Fibroblast of skin of abdomen (primary cell): ENCODE measurements around the gene C19orf81.

Experiments used
- DNase-seq: peaks from one replicate; pipeline ENCODE4 v3.0.0-alpha.2; 2013

The C19orf81 gene

DNA sequence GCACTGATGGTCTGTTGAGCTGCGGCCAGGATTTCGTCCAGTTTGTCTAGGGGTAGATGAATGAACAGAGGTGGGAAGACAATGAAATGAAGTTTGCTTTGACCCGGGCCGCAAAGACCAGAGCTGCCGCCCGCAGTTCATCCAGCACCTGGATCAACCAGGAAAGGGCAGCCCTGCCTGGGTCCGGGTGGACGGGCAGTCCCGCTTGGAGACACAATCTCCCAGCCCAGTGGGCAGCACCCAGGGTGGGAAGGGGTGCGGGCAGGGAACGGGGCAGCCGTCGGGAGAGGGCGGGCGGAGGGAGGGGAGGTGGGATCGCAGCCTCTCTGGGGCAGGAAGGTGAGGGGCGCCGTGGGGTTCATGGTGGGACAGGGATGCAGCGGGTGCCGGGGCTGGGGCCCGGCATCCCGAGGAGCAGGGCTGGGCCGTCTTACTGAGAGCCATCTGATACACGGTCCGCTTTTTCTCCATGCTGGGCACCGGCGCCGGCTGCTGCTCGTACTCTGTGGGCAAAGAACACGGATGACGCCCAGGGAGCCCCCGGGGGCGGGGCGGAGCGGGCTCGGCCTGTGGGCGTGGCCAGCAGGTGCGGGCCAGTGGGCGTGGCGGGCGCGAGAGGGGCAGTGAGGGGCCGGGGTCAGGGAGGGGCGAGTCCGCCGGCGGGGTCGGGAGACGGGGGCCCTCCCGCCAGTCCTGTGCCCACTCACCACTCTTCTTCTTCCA lies 37.2 kb downstream of the C19orf81 start:
- DNase-seq = no peak

DNA sequence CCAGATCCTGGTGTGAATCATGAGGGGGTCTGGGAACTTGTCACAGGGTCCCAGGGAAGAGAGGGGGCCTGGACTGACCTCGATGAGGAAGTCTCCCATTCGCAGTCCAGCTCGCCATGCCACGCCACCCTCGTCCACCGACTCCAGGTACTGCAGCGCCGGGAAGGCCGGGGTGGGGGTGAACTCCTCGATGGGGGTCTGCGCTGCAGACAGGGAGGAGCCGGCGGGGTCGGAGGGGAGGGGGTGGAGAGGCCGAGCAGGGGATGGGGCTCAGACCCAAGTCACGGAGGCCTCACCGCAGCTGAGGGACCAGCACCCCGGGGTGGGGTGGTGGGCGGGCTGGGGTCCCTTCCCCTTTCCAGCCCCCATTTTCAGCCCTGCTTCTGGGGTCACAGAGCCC lies 39.5 kb downstream of the C19orf81 start:
- no peak for DNase-seq

DNA sequence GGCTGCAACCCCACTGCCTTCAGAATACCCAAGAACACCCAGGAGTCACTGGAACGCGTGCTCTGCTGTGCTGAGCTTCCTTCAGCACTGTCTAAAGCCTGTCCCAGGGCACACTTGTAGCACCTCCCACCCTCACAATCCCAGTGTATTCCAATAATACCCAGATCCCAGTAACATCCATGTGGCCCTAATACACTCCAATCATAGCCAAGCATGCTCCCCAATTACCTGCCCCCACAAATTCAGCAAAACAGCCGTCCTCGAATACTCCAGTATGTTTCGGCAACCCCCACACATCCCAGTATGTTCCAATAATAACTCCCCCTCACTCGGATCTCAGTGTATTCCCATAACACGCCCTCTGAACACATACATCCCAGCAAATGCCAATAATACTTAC lies 41.2 kb downstream of the C19orf81 start:
- no peak for DNase-seq

DNA sequence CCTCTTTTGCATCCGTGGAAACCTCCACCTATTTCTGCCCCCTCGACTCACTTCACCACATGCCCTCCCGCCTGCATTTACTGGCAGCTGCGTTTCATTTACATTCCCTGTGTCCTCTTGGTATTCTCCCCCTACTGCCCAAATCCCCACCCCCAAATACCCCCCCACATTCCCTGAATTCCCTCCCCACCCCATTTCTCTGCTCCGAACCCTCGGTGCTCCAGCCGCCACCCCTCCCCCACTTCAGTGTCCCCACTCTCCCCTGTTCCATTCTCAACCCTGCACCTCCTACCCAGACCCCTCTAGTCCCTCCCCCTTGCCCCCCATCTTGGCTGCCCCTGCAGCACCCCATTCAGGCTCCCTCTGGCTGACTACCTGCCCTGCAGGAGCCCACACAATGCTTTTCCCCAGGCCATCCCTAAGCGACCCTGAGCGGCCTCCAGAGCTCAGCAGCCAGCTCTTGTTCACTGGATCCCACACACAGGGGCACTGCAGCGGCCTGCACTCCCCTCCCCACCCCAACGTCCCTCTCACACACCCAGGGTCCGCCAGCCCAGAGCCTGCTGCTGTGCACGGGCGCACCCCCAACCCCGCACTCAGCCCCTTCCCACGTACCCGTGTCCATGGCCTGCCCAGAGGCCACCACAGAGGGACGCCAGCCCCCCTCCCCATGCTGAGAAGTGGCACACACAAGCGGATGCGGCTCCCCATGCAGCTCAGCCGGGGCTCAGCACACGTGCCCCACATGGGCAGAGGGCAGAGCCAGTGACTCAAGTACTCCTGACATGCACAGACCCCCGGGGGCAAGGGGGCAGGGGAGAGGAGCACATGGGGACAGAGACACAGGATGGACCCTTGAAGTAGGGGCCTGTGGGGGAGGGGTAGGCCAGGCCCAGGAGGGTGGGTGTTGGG lies 44.1 kb downstream of the C19orf81 start:
- DNase-seq = no peak

DNA sequence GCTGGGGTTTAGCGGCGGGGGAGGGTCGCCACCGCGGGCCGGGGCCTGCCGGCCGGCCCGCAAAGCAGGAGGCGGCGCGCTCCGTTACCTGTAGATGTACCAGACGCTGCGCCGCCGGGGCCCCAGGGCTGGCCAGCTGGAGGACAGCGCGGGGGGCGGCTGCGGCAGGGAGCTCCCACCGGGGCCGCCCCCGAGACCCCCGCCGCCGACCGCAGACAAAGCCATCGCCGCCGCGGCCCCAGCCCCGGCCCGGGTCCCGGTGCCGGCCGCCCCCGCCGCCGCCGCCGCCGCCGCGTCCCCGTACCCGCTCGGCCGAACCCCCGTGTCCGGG lies 45.5 kb downstream of the C19orf81 start:
- no peak for DNase-seq

DNA sequence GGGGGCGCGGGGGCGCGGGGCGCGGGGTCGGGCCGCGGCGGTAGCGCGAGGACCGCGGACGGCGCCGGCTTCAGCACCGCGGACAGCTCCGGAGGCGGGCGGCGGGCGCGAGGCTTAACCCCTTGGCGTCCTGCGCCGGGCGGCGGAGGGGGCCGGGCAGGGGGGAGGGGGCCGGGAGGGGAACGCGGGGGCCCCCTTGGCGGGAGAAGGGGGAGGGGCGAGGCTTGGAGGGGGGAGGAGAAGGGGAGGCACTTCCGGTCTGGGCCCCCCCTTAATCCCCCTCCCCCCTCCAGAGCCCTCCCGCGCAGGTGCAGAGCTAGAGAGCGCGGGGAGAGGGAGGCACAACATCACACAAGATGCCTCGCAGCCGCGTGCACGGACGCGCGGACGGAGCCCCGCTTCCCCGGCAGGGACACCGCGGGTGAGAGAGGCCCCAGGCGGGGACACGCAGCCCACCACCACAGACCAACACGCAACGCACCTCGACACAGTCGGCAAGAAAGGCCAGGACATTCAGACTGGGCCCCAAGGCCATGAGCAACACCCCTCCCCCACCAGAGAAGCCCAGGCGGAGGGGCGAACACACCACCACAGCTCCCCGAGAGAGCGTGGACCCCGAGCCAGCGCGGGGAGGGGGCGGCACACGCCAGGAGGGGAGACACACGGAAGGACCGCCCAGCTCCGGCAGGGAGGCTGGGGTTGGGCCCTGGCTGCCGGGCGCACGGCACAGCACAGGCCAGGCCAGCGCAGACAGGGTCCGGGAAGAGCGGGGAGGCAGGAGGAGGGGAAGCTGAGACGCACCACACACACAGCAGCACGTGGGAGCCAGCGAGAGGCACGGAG lies 46.2 kb downstream of the C19orf81 start:
- DNase-seq = peak; percentile 18

DNA sequence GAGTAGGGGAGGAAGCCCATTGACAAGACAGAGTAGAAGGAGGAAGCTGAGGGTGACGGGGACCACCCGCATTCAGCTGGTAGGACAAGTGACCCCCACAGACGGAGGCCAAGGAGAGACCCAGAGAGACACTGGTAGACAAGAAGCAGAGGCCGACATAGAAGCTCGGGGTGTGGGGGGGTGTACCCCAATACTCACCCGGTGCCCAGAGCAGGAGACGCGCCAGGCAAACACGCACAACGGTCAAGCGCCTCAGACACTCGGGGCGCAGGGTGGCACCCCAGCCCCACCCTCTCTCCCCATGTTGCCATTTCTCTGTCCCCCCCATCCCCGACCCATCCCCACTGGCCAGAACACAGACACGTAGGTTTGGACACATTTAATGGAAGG lies 46.8 kb downstream of the C19orf81 start:
- no peak for DNase-seq

DNA sequence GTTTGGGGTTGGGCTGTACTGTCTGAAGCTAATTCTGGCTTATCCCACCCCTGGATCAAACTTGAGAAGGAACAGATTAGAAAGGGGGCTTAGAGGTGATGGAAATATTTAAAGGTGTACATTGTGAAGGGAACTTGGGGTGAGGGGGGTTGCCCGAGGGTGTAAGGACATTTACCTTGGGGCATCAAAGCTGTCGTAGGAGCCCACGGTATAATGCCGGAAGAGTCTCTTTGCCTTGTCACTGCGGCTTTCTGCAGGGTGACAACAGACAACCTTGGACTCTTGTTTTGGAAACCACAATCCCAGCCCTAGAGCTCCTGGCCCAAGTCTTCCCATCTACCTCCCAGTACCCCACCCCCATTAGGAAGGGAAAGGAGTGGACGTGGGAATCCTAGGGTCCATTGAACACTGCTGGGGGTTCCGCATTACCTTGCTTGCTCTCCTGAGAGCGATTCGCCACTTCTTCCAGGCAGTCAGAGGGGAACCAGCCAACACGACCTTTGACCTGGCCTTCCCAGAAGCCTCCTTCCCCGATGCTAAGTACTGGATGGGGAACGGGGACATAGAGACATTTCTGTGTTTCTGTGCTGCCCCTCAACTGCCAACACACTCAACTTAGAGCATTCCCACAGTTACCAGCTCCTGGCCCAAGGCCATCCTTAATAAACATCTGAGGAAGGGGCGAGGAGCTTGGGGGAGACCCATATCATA lies 48.3 kb downstream of the C19orf81 start:
- DNase-seq = no peak

DNA sequence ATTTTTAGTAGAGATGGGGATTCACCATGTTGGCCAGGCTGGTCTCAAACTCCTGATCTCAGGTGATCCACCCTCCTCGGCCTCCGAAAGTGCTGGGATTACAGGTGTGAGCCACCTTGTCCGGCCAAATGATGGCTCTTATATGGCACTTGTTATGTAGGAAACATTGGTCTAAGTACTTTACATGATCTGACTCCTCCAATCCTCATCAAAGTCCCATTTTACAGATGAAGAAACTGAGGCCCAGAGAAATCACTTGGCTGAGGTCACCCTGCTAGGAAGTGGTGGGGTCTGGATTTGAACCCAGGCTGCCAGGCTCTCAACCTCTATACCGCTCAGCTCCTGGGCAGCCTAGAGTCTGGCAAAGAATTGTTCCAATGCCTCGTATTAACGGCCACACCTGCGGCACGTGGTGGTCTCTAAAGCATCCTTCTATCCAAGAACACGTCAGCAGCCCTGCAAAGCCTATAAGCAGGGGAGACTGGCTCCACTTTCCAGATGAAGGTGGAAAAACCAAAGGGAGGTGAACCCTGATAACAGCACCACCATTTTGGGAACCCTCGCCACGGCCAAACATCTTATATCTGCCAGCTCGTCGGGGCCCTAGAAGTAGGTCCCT lies 52.2 kb downstream of the C19orf81 start:
- no peak for DNase-seq

DNA sequence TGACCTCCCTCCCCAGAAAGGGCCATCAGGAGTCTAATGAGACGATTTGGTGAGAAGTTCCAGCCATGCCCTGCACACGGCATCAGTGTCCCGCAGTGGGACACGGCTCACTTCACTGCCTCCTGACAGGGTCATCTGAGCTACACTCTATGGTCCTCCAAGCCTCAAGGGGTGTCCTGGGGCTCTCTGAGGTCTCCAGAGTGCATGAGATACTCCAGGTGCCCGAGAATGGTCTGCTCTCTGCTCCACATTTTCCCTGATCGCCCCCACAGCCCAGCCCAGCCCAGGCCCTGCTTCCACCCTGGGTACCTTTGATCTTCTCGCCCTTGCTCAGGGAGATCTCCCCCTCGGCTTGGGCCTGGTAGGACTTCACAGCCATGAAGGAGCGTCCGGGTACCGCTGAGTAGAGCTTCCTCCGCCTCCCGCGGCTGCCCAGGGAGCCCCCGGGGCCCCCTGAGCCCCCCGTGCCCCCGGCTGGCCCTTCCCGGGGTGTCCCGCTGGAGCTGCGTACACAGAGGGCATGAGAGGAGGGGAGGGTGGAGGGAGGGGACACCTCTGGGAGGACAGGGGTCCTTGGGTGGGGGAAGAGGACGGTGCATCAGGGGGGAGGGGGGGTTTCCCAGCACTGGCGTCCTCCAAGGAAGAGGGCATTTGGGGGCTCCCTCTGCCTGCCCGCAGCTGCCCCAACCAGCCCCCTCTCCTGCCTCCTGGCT lies 53.1 kb downstream of the C19orf81 start:
- no peak for DNase-seq

DNA sequence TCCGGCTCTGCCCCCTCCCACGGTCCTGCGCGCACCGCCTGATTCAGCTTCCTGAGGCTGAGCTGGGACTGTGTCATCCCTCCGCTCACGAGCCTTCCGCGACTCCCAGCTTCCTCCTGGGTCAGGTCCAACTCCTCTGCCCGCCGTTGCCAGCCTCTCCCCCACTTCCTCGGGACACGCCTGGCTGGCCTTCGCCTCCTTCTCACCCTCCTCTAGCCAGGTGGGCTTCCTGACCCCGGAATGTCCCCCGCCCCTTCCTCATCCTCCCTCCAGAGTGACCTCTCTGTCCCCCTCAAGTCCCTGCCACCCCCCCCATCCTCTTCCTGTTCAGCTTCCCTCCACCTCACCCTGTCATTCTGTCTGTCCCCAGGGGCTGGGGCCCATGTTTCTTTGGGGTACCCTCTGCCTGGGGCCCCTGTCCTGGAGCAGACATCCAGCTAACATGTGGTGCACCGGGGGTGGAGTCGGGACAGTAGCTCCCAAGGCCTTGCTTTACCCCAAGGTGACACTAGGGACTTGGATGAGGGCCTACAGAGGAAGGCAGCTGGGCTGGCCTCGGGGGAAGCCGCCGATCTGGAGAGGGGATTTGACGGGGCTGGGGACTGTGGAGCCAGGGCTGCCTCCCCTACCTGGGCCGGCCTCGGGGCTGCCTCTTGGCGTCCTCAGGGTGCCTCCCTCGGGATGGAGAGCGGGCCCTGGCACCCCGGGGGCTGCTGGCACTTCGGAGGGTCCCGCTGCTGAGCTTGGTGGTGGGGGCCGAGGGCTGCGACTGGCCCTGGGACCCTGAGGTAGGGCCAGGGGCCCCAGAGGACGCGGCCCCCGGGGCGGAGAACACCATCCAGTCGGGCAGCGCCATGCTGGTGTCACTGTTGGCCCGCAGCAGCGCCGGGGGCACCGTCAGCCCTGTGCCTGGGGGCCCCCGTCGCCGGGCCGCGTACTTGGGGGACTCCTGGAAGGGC lies 53.9 kb downstream of the C19orf81 start:
- no peak for DNase-seq

DNA sequence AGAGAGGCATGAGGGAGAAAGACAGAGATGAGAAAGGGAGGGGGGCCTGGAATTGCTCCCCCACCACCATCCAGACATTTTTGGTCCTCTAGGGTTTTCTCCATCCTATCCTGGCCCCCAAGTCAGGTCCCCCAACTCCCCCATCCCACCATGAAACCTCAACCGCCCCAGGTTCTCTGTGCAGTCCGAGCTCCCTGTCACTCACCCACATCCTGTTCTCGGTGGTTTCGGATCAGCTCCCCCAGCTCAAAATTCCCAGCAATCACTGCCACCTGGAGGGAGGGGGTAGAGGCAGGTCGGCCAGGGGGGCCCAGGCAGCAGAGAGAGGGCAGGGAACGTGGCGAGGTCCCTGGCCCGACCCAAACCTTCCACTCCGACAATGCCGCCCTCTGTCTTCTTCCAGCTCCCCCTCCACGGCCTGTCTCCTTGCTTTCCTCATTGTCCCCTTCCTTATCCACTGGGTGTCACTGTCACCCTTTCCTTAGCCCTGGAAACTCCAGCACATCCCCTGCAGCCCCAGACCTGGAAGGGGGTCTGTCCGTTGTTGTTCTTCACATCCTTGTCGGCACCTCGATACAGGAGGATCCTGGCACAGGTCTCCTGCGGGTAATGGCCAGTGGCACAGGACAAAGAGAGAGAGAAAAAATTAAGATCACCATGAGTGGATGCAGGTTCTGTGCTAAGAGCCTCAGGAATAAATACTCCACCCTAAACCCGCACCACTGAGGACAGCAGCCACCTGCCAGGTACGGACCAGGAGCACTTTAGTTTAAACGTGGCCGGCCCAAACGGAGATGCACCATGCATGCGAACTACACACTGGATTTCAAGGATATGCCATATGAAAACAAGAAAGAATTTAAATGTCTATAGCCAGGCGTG lies 54.9 kb downstream of the C19orf81 start:
- DNase-seq = peak; percentile 17

DNA sequence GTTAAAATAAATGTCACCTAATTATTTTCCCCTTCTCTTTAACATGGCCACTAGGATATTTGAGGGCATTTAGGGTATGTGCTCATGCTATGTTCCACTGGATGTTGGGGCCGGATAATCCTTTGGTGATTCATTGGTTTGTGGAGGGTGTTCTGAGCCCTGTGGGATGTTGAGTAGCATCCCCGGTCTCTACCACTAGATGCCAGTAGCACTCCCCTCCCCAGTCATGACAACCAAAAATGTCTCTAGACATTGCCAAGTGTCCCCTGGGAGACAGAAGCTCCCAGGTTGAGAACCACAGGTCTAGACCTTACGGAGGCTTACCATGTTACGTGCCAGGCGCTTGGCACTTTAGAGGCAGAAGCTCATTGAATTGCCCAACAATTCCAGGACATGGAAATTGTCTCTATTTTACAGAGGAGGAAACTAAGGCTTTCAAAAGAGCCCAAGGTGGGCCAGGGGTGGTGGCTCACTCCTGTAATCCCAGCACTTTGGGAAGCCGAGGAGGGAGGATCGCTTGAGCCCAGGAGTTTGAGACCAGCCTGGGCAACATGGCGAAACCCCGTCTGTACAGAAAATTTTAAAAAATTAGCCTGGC lies 56.3 kb downstream of the C19orf81 start:
- DNase-seq = peak; percentile 75

DNA sequence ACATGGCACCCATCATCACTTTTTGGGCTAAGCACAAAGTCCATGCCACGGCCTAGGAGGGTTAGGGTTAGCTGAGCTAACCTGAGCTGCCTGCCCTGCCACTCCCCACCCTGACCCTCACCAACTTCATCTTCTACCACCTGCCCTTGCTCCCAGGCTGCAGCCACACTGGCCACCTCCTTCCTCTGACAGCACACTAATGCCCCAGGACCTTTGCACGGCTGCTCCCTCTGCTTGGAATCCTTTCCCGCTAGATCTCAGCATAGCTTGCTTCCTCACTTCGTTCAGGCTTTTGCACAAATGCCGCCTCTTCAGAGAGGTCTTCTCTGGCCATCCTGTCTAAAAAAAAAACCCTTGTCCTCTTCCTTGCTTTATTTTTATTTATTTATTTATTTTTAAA lies 57.1 kb downstream of the C19orf81 start:
- DNase-seq = no peak

DNA sequence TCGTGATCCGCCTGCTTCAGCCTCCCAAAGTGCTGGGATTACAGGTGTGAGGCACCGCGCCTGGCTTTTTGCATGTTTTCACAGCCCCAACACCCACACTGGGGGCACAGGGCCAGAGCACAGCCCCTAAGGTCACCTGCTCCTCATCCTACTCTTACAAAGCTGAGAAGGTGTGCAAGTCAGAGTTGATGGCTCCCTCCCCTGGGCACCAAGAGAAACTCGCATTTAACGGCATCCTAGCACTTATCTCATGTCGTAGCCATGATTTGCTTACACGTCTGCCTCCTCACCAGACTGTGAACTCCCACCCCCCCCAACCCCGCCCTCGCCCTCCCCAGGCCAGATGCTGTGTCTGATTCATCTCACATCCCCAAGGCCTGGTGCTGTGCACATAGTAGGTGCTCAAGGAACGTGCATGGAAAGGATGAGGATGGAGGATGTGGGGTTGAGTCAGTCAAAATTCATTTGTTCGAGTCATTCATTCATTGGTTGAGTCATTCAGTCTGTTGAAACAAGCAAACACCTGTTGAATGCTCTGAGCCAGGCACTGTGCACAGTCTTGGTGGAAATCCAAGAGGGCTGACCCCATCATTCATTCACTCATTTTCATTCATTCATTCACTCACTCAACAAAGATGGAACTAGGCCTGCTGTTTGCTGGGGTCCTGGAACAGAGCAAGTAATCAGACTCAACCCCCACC lies 59.1 kb downstream of the C19orf81 start:
- no peak for DNase-seq
